Osteocyte (in vitro differentiated cells): Measurements from ENCODE around the gene TMEM132C. TPM values are rescaled to one million over a fixed set of nuclear protein-coding genes. Genes with fewer than 3 reads are reported as not detected.

Source experiments
- DNase-seq: peaks from one replicate; pipeline ENCODE4 v3.0.0; 2021; ENCODE audit warnings: mixed read lengths; ENCODE audit not compliant: unreplicated experiment; ENCODE audit errors: extremely low spot score
- H3K27ac Mint-ChIP-seq: one replicate; pipeline ENCODE4 v1.8.0; 2021; ENCODE audit warnings: mild to moderate bottlenecking, mixed read lengths; ENCODE audit not compliant: unreplicated experiment
- H3K27me3 Mint-ChIP-seq: one replicate; pipeline ENCODE4 v1.8.0; 2021; ENCODE audit warnings: mixed read lengths; ENCODE audit not compliant: unreplicated experiment
- H3K36me3 Mint-ChIP-seq: one replicate; pipeline ENCODE4 v1.8.0; 2021; ENCODE audit warnings: mixed read lengths; ENCODE audit not compliant: unreplicated experiment
- H3K4me1 Mint-ChIP-seq: one replicate; pipeline ENCODE4 v1.8.0; 2021; ENCODE audit warnings: mixed read lengths; ENCODE audit not compliant: unreplicated experiment
- H3K4me3 Mint-ChIP-seq: one replicate; pipeline ENCODE4 v1.8.0; 2021; ENCODE audit warnings: mild to moderate bottlenecking, moderate library complexity, mixed read lengths; ENCODE audit not compliant: unreplicated experiment
- H3K9me3 Mint-ChIP-seq: one replicate; pipeline ENCODE4 v1.8.0; 2021; ENCODE audit warnings: mixed read lengths; ENCODE audit not compliant: unreplicated experiment
- CTCF ChIP-seq: fragments of 200-600 bp; sonication (generic); IDR thresholded peaks from 2 replicates; pipeline ENCODE4 v1.5.0; 2021; ENCODE audit warnings: antibody characterized with exemption, mild to moderate bottlenecking, moderate library complexity
- total RNA-seq: library from RNA; stranded (reverse); gene quantifications from 2 replicates; pipeline ENCODE4 v1.2.1, GENCODE V29; 2021

TMEM132C gene
- total RNA-seq, 1 donor from 2014 or later, result not detected

GRCh38 chr12:128727999-128728398, 461.0 kb downstream of the TMEM132C start:
- Mint-ChIP-seq H3K27me3 (no peaks in the 10 kb centered on the region), H3K9me3 (peaks cover 16% of the 10 kb centered on the region), H3K4me1 (no peaks in the 10 kb centered on the region), H3K27ac (no peak overlapping the region), H3K36me3 (no peaks in the 10 kb centered on the region), H3K4me3 (no peak overlapping the region)
- DNase-seq, result no peak
- TF ChIP-seq CTCF, result no peak

DNA sequence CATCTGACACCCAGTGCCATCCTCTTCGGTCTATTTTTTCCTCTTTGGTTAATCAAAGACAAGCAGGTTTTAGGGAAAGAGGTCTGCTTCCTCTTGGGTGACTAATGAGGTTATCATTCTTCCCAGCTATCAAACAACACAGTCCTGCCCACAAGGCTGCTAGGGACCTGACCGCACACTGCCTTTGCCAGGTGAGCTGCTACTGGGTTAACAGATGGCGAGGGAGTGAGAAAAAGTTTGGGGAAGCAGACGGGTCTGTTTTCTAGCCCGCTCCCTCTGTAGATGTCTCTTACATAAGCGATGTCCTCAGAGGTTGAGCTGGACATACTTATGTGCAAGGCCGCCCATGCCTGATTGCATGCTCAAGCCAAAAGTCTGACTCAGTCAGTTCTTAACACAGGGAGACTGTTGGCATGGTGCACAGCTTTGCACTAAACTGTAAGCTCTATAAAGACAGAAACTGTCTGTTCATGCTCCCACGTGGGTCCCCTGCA, 462.7 kb downstream of the TMEM132C start:
- H3K9me3 Mint-ChIP-seq, result peaks cover 16% of the 10 kb centered on the region
- no peak for DNase-seq

DNA sequence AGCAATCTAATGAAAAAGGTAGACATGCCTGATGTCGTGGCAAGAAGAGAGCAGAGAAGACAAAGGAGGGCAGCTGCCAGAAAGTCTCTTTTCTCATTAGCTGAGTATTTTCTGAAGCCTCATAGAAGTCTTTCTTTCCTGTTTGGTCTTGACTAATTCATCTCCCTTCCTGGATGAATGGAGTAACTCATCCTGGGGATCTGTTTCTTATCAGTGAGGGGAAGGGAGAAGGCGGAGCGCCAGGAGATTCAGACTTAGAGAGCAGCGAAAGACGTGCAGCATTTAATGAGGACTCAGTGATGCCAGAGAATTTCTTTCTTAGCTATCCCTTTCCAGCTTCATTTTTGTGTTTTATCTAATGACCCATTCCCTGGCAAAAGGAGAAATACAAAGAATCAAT, 467.4 kb downstream of the TMEM132C start:
- Mint-ChIP-seq H3K27ac (no peak overlapping the region), H3K9me3 (peaks cover 7% of the 10 kb centered on the region), H3K4me3 (no peak overlapping the region), H3K36me3 (no peaks in the 10 kb centered on the region), H3K4me1 (no peaks in the 10 kb centered on the region), H3K27me3 (no peaks in the 10 kb centered on the region)
- no peak for DNase-seq
- no peak for TF ChIP-seq CTCF

More for the DNA sequence above, 462.7 kb downstream of the TMEM132C start:
- no peaks in the 10 kb centered on the region for H3K27me3 Mint-ChIP-seq
- H3K36me3 Mint-ChIP-seq, result no peaks in the 10 kb centered on the region
- no peak overlapping the region for H3K4me3 Mint-ChIP-seq
- no peak overlapping the region for H3K27ac Mint-ChIP-seq
- no peak for TF ChIP-seq CTCF
- H3K4me1 Mint-ChIP-seq, result no peaks in the 10 kb centered on the region

DNA sequence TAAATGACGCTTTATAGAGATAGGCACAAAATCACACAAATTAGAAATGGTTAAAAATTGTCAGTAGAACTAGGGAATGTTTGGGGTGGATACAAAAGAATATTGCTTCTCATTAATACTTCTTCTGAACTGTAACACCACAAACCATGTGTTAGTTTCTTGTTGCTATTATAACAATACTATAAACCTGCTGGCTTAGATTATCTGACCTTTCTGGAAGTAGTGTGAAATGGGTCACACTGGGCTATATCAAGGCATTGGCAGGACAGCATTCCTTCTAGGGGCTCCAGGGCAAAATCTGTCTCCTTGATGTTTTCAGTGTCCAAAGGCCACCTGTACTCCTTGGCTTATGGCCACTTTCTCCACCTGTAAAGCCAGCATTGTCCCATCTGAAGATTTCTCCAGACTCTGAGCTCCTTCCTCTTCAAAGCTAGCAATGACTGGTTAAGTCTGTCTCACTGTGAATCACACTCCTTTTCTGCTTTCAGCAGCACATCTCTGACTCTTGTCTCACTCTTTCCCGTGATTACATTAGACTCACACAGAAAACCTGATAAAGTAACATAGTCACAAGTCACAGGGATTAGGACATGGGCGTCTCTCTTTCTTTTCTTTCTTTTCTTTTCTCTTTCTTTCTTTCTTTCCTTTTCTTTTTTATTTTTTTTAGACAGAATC, 470.5 kb downstream of the TMEM132C start:
- no peaks in the 10 kb centered on the region for H3K27me3 Mint-ChIP-seq
- no peak overlapping the region for H3K4me3 Mint-ChIP-seq
- peaks cover 16% of the 10 kb centered on the region for H3K9me3 Mint-ChIP-seq
- no peaks in the 10 kb centered on the region for H3K4me1 Mint-ChIP-seq
- no peaks in the 10 kb centered on the region for H3K36me3 Mint-ChIP-seq
- no peak overlapping the region for H3K27ac Mint-ChIP-seq
- TF ChIP-seq CTCF, result no peak
- no peak for DNase-seq

DNA sequence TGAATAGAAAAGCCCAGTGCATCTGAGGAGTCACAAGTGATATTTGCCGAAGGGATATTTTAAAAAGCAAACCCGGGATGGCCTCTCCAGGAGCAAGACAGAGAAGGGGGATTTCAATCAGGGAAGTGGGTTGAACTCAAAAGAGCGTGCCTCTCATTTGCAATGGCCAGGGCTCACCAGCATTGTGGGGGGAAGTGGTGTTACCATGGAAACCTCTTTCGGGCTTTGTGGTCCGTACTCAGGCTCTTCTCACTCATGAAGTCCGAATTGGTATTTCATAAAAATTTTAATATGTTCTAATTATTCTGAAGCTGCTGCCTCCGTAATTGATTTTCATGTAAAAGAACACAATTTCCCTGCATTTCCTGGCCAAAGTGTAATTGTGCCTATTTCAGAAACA, 476.9 kb downstream of the TMEM132C start:
- no peak overlapping the region for H3K4me3 Mint-ChIP-seq
- no peaks in the 10 kb centered on the region for H3K4me1 Mint-ChIP-seq
- H3K27ac Mint-ChIP-seq, result no peak overlapping the region
- no peaks in the 10 kb centered on the region for H3K27me3 Mint-ChIP-seq
- DNase-seq, result no peak
- peaks cover 16% of the 10 kb centered on the region for H3K9me3 Mint-ChIP-seq
- no peak for TF ChIP-seq CTCF
- H3K36me3 Mint-ChIP-seq, result no peaks in the 10 kb centered on the region
